ENCODE results near the gene NOS1.

- TF ChIP-seq TAF1 (IDR thresholded peaks at IDR 0.05; ENCODE audit: low read depth) (no peak), EZH2 (IDR thresholded peaks at IDR 0.05; ENCODE audit: borderline replicate concordance, insufficient read depth, low read length, poor library complexity, severe bottlenecking) (no peak), CTCF (IDR thresholded peaks at IDR 0.05; ENCODE audit: poor library complexity, severe bottlenecking) (no peak), SMC3 (conservative IDR thresholded peaks at IDR 0.05; ENCODE audit: poor library complexity) (no peak), EP300 (conservative IDR thresholded peaks at IDR 0.05; ENCODE audit: poor library complexity, severe bottlenecking) (no peak), RAD21 (conservative IDR thresholded peaks at IDR 0.05) (no peak), POLR2AphosphoS5 (IDR thresholded peaks at IDR 0.05) (no peak), REST (IDR thresholded peaks at IDR 0.05; ENCODE audit: borderline replicate concordance) (no peak), MXI1 (conservative IDR thresholded peaks at IDR 0.05; ENCODE audit: poor library complexity, severe bottlenecking) (no peak)
Observed at GRCh38 chr12:117284140-117284539, 77.3 kb downstream of the NOS1 start.
